Measurements from ENCODE around the gene CTSO.

DNA sequence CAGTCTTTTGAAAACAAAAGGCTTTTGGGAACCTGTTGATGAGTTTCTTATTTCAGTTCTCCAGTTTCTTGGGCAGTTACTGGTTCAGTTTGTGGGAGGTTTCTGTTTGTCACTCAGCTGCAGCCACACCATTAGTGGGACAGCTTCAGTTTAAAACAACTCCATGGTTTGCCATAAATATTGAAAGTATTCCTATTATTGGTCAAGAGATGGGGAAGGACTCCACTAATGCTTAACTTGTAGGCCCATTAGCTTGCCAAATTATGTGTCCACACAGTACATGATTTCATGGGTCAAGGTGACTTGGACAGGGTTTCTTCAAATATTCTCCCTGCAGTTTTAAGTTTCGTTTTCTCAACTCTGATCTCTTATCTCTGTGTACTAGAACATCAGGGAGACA, 72.1 kb downstream of the CTSO start:
- TF ChIP-seq POLR2A (IDR thresholded peaks at IDR 0.05), result no peak
- TF ChIP-seq, protein P1, sequence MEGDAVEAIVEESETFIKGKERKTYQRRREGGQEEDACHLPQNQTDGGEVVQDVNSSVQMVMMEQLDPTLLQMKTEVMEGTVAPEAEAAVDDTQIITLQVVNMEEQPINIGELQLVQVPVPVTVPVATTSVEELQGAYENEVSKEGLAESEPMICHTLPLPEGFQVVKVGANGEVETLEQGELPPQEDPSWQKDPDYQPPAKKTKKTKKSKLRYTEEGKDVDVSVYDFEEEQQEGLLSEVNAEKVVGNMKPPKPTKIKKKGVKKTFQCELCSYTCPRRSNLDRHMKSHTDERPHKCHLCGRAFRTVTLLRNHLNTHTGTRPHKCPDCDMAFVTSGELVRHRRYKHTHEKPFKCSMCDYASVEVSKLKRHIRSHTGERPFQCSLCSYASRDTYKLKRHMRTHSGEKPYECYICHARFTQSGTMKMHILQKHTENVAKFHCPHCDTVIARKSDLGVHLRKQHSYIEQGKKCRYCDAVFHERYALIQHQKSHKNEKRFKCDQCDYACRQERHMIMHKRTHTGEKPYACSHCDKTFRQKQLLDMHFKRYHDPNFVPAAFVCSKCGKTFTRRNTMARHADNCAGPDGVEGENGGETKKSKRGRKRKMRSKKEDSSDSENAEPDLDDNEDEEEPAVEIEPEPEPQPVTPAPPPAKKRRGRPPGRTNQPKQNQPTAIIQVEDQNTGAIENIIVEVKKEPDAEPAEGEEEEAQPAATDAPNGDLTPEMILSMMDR (IDR thresholded peaks at IDR 0.05 in 8 of 11, conservative IDR thresholded peaks at IDR 0.05 in 3 of 11), result no peak
- TF ChIP-seq POLR2AphosphoS5 (IDR thresholded peaks at IDR 0.05), result no peak
